Measurements from ENCODE around the gene HMOX2.

Gene HMOX2

GRCh38 chr16:4525634-4526277 lies 49.6 kb downstream of the HMOX2 start:
- no peak for DNase-seq

GRCh38 chr16:4529085-4530060 lies 53.2 kb downstream of the HMOX2 start:
- no peak for DNase-seq

GRCh38 chr16:4531811-4532210 lies 55.6 kb downstream of the HMOX2 start:
- DNase-seq = no peak

- DNase-seq = no peak
These were observed 56.0 kb downstream of the HMOX2 start for GRCh38 chr16:4532238-4532637.

- DNase-seq = no peak
These were observed 57.3 kb downstream of the HMOX2 start for GRCh38 chr16:4533490-4533889.

GRCh38 chr16:4534151-4534790 lies 58.1 kb downstream of the HMOX2 start:
- DNase-seq = no peak

- DNase-seq = no peak
These were observed 59.5 kb downstream of the HMOX2 start for GRCh38 chr16:4535627-4536108.

- no peak for DNase-seq
These were observed 60.4 kb downstream of the HMOX2 start for GRCh38 chr16:4536391-4537106.

GRCh38 chr16:4537376-4538343 lies 61.5 kb downstream of the HMOX2 start:
- DNase-seq = peak; percentile 14

- DNase-seq = peak; percentile 95
These were observed 62.4 kb downstream of the HMOX2 start, which contains the start of gene CDIP1 for GRCh38 chr16:4538350-4539235. CDIP1 (minus strand) TSS chr16:4538773; CDS start chr16:4514130, 24,643 bp downstream.

GRCh38 chr16:4539716-4540284 lies 63.6 kb downstream of the HMOX2 start:
- no peak for DNase-seq

GRCh38 chr16:4544473-4544872 lies 68.3 kb downstream of the HMOX2 start:
- no peak for DNase-seq

- DNase-seq = no peak
These were observed 71.9 kb downstream of the HMOX2 start for GRCh38 chr16:4548124-4548523.

GRCh38 chr16:4550591-4550990 lies 74.4 kb downstream of the HMOX2 start:
- DNase-seq = no peak

- DNase-seq = no peak
These were observed 76.3 kb downstream of the HMOX2 start for GRCh38 chr16:4552541-4552940.

- DNase-seq = no peak
These were observed 79.9 kb downstream of the HMOX2 start, which contains the start of gene C16orf96 for GRCh38 chr16:4556112-4556511. C16orf96 (plus strand) TSS chr16:4556340; CDS start chr16:4556490, 150 bp downstream.

- no peak for DNase-seq
These were observed 80.4 kb downstream of the HMOX2 start for GRCh38 chr16:4556580-4556979.

- DNase-seq = no peak
These were observed 81.8 kb downstream of the HMOX2 start for GRCh38 chr16:4557973-4558372.

All from stimulated activated CD4-positive, alpha-beta T cell treated with anti-CD3 and anti-CD28 coated beads, Interleukin-4, amount 100 ng/mL, for 1 hour (primary cell).